WI38 (cell line): Measurements from ENCODE around the gene HAGHL.

Experiments
- H3K4me3 ChIP-seq: 2 replicates; pipeline ENCODE4 v1.5.1; 2011; ENCODE audit warnings: low read depth, mild to moderate bottlenecking, control low read depth, low read length
- TF ChIP-seq, protein P1 (sequence below): IDR thresholded peaks from 2 replicates; pipeline ENCODE4 v1.5.1; 2012; ENCODE audit warnings: low read depth, mild to moderate bottlenecking, control low read depth, low read length

The HAGHL gene

DNA sequence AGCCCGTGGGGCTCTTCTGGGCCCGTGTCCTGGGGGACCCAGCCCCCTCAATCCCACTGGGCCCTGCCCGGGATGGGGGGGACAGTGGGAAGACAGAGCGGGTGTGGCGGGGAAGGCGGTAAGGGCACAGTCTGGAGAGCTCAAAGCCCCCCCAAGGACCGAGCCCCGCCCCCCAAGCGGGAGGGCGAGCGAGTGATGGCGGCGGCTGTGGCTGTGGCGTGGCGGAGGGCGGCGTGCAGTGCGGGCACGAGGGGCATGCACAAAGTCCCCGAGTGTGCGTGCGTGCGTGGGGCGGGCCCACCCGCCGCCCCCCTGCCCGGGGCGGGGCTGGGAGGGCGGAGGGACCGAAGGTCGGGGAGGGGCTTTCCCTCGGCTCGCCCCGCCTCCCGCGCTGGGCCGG lies 33.1 kb upstream of the HAGHL start:
- H3K4me3 ChIP-seq = no peak overlapping the region

DNA sequence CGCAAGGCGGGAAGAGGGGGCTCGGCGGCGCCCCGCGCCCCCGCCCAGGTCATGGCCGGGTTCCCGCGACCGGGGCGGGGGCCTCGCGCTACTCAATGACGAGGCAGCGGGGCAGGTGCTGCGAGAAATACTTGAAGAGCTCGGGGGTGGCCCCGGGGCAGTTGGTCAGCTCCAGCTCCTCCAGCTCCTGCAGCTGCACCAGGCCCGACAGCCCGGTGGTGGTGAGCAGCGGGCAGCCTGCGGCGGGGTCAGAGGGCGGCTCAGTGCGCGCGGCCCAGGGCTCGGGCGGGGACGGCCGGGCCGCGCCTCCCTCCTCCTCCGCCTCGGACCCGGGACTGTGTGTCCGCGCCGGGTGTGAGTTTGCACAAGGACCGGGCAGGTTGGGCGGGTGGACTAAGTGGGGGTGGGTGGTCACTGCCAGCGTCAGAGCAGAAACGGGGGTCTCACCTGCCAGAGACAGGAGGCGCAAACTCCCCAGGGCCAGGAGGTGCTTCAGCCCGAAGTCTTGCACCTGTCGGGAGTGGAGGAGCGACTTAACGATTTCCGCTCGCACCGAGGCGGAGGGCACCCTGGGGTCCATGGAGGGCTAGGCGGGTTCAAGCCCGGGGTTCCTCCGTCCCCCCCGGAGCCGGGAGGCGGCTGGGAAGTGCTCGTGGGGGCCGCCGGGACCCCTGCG lies 32.6 kb upstream of the HAGHL start:
- TF ChIP-seq, protein P1, sequence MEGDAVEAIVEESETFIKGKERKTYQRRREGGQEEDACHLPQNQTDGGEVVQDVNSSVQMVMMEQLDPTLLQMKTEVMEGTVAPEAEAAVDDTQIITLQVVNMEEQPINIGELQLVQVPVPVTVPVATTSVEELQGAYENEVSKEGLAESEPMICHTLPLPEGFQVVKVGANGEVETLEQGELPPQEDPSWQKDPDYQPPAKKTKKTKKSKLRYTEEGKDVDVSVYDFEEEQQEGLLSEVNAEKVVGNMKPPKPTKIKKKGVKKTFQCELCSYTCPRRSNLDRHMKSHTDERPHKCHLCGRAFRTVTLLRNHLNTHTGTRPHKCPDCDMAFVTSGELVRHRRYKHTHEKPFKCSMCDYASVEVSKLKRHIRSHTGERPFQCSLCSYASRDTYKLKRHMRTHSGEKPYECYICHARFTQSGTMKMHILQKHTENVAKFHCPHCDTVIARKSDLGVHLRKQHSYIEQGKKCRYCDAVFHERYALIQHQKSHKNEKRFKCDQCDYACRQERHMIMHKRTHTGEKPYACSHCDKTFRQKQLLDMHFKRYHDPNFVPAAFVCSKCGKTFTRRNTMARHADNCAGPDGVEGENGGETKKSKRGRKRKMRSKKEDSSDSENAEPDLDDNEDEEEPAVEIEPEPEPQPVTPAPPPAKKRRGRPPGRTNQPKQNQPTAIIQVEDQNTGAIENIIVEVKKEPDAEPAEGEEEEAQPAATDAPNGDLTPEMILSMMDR = no peak
- no peak overlapping the region for H3K4me3 ChIP-seq

More for the DNA sequence above, 33.1 kb upstream of the HAGHL start:
- TF ChIP-seq, protein P1 = no peak

DNA sequence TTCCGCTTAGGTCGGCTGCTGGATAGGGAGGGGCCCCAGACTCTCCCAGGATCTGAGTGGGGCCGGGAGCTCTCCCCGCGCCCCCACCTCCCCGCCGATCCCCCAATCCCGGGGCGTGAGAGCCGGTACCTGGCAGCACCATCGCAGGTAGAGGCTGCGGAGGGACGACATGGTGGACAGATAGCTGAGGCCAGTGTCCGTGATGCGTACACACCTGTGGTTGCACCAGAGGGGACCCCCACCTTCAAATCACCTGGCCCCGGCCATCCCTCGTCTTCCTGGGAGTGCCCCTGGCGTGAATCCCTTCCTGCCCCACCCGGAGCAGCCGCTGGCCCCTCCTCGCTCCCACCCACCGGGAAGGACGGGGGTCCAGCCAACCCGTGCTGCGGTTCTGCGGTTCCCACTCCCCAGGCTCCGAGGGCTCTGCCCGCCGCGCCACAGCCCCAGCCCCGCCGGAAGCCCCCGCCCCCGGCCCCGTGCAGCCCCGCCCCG lies 32.0 kb upstream of the HAGHL start:
- TF ChIP-seq, protein P1 = no peak
- H3K4me3 ChIP-seq = no peak overlapping the region

DNA sequence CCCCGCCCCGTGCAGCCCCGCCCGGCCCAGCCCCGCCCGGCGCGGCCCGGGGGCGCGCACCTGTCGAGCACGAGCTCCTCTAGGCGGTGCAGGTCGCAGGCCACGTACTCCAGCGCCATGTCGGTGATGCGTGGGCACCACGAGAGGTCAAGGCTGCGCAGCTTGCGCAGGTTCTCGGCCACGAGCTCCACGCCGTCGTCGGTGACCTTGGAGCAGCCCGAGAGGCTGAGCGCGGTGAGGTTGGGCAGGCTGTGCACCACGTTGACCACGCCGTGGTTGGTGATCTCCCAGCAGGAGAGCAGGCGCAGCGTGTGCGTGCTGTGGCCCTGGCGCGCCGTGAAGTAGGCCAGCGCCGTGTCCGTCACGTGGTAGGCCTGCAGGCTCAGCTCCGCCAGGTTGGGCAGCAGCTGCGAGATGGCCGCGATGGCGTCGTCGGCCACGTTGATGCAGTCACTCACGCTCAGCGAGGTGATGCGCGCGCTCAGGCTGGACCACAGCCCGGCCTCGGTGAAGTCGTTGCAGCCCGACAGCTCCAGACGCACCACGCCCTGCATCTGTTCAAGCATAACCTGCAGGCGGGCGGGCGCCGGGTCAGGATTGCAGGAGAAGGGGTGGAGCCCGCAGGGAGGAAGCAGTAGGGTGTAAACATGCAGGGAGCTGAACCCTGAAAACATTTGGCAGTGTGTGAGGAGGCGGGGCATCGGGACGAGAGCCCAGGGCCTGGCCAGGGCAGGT lies 31.4 kb upstream of the HAGHL start:
- H3K4me3 ChIP-seq = no peak overlapping the region
- TF ChIP-seq, protein P1 = no peak

DNA sequence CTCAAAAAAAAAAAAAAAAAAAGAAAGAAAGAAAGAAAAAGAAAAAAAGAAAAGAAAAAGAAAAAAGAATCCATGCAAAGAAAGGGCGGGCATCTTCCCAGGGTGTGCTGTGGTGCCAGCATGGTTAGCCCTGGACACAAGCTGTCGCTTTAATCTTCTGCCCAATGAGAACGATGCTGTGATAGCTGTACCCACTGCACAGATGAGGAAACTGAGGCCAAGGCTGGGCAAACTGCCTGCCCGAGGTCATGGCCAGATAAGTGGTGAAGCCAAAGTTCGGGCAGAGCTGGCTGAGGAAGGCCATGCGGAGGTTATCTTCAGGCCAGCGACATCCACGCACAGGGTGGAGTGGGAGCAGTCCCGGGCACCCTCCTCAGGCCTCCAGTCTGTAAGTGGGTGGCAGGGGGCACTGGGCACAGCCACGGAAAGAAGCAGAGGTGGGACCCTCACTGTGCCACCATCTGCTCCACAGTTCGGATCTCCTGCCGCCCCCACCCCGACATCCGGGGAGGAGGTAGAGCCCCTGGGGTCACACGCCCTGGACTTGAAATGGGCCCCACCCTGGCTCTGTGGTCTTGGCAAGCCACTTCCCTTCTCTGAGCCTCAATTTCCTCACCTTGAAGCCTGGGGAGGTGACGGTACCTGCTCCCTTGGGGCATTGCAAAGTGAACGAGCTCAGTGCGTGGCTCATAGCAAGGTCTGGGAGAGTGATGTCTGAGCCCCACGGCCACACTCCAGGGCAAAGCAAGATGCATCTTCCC lies 27.8 kb upstream of the HAGHL start:
- no peak overlapping the region for H3K4me3 ChIP-seq
- TF ChIP-seq, protein P1 = no peak

DNA sequence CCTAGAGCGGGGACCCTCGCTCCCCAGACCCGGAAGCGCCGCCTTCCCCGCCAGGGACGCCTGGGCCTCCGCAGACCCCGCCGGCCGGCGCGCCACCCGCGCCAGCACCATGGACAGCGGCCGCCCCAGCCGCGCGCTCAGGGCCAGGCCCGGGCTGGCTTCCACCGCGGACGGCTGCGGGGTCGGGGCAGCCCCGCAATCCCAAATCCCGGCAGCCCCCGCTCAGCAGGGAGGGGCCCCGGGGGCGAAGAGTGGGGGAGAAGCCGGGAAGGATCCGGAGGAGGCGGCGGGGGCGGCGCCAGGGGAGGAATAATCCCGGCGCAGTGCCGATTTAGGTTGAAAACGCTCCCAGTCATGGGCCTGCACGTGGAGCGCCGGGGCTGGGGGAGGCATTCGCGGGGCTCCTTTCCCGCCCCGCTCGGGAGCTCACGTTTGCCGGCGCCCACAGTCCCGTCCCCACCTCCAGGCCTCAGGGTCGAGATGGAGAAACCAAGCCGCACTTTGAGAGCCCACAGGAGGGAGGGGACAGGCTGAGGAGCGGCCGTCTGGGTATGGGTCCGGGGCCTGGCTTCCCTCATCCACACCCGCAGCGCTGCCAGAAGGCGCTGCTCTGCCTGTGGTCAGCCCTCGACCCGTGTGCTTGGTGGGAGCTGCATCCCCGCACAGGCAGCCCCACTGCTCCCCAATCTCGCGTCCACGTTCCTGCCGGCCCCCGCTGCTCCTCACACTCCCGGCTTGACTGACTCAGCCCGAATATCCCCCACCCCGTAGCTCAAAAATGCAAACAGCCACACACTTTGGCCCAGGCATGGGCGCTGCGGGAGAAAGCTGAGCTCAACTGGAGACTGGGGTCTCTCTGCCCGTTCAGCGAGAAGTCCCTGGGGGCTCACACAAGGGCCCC lies 26.0 kb upstream of the HAGHL start:
- TF ChIP-seq, protein P1 = no peak
- no peak overlapping the region for H3K4me3 ChIP-seq
